GM18867 (cell line): ENCODE data around the gene ECHDC1.

Experiments
- ATAC-seq: cut with Tn5 transposase; IDR thresholded peaks from one replicate; pipeline ENCODE4 v1.9.1; 2021; ENCODE audit warnings: mild to moderate bottlenecking, moderate library complexity; ENCODE audit not compliant: unreplicated experiment

ECHDC1 gene

DNA sequence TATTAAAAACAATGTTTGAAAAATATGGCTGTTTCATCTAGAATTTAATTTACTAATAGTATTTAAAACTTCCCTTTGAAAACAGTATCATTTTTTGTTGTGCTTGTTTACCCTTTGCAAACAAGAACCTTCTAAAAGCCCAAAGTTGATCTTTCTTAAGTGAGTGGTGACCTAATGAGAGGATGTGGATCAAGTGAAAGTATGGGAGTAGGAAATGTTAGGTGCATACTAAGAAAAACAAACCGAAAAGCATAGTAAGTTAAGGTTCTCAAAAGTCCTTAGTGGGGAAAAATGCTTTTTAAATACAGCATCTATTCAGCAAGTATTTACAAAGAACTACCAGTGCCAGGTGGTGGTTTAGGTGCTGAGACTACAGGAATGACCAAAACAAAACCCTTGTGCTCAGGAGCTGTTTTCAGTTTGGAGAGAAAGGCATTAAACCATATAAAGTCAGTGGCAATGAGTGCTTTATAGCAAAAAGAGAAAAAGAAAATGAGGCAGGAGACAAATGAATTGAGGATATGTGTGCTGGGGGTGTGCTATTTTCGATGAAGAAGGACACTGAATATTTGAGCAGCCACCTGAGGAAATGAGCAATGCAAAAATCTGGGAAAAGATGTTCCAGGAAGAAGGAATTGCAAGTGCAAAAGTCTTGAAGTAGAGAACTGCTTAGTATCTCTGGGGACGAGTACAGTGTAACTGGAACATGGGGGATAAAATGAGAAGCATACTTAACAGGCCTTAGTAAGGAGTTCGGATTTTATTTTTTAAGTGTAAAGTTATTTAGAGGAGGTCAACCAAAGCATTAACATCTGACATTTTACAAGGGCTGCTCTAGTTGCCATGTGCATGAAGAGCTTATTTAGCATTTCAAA, 52.8 kb downstream of the ECHDC1 start:
- ATAC-seq, result peak; percentile 2

DNA sequence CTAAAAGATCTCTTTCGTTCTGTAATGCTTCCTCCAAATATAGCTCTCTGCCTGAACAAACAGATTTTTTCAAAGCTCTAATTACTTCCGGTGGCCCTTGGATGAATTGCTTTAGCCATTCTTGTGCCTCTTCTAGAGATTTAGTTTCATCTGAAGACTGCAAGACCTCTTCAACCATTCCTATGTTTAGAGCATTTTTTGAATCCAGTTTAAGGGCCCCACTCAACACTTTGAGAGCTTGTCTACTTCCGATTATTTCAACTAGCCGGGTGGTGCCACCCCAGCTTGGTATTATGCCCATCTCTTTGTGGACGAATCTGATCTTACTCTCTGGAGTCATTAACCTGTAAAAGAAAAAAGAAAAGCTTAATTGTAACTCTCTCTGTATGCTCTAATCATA, 53.5 kb downstream of the ECHDC1 start:
- no peak for ATAC-seq

DNA sequence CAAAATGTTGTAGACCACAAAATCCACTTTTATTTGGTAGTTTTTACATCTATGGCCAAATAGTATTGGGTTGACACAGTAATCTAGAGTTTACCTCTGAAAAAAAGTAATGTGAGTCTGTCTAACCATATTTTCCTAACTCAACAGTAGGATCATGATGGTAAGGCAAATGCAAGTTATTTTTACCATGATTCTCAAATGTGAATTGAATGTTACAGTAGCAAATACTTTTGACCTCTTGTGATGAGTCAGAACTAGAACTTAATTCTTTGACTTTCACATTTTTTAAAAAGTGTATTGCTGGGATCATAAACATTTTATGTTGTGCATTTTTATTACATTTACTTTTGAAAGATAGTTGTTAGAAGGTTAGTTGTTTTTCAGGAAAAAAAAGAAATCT, 54.7 kb downstream of the ECHDC1 start:
- no peak for ATAC-seq

DNA sequence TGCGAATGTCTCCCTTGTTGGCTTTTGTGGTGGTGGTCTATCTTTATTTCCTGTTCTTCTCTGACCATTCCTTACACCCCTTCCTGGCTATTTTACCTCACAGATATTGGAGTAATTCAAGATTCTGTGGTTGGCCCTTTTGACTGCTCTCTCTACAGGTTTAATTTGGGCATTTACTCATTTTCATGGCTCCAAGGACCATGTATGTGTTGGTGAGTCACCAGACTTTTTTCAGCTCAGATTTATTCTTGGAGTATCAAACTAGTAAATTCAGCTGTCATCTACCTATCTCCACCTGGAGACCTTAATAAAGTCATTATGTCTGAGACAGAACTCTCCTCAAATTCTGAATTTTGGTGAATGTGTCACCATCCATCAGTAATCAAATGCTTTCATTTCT, 61.2 kb downstream of the ECHDC1 start:
- no peak for ATAC-seq

DNA sequence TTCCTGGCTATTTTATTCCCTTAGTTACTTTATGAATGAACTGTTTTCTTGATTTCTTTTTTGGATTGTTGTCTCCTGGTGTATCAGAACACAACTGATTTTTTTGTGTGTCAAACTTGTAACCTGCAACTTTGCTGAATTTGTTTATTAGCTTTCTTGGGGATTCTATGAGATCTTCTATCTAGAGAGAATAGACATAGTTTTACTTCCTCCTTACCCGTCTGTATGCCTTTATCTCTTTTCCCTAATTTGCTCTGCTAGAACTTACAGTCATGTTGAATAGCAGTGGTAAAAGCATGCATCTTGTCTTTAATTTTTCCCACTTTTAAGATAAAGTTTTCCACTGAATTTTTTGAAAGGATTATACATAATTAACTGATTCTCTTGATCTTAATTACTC, 63.6 kb downstream of the ECHDC1 start:
- peak; percentile 42 for ATAC-seq

DNA sequence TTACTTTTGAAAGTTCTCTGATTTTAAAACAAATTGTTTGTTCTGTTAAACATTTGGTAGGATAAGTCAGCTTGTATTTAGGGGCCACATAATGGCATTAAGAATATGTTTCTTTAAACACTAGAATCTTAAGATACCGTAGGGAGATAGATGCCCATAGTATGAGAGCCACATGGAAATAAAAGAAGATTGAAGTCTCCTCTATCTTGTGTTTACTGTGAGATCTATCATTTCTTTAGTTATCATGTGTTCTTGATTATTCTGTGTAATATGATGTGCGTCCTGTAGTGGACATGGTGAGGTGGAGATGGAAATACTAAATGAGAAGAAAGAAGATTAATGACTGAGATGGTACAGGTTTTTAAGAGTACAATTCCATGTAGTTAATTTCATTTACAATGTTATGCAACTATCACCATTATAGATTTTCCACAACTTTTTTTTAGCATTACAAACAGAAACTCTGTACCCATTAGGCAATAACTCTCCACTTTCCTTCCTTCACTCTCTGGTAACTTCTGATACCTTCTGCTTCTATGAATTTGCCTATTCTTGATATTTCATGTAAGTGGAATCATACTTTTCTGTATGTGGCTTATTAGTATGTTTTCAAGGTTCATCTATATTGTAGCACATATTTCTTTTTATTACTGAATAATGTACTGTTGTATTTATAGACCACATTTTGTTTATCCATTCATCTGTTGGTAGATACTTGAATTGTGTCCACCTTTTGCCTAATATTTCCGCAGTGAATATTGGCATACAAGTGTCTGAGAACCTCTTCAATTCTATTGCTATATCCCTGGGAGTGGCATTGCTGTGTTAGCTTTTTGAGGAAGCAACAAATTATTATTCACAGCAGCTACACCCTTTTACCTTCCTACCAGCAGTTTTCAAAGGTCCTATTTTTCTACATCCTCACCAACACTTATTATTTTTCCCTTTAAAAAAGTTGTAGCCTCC, 65.2 kb downstream of the ECHDC1 start:
- no peak for ATAC-seq

DNA sequence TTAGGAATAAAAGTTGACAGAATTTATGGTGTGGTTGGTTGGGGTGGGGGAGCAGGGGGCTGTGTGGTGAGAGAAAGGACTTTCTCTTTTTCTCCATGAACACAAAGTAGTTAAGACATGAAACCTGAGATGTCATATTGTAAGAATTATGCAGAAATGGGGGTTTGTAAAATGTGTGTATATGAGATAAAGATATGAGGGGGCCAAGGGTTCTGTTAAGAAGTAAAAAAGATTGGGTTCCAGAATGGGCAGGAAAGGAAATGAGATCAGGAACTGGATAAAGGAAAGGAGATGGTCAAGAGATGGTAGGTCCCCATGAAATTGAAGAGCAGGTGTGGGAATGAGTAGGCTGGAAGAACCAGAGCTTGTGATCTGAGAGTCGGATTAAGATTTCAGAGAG, 67.1 kb downstream of the ECHDC1 start:
- no peak for ATAC-seq

DNA sequence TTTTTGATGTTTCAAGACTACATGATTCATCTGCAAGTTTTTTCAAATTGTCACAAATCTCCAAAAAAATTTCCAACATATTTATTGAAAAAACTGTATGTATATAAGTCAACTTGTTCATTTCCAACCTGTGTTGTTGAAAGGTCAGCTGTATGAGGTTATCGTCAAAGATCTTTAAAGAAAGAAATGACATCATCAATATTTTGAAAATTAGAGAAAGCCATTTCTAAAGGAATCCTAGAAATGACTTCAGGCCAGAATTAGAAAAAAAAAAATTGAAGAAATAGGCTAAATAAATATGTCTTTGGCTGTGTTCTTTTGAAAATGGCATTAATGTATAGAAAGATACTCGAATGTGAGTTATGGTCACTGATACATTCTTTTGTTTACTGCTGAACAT, 69.9 kb downstream of the ECHDC1 start:
- ATAC-seq, result no peak

DNA sequence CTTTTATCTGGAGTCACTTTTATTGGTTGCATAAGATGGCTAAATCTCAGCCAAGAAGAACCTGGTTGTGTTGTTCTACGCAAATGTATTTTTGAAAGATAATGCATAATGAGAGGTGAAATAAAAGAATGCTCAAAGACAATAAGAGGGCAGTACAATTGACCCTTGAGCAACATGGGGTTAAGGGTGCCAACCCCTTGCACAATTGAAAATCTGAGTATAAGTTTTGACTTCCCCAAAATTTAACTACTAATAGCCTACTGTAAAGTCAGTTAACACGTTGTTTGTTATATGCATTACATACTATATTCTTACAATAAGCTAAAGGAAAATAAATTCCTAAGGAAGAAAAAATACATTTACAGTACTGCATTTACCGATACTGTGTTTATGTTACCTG, 70.8 kb downstream of the ECHDC1 start:
- no peak for ATAC-seq

DNA sequence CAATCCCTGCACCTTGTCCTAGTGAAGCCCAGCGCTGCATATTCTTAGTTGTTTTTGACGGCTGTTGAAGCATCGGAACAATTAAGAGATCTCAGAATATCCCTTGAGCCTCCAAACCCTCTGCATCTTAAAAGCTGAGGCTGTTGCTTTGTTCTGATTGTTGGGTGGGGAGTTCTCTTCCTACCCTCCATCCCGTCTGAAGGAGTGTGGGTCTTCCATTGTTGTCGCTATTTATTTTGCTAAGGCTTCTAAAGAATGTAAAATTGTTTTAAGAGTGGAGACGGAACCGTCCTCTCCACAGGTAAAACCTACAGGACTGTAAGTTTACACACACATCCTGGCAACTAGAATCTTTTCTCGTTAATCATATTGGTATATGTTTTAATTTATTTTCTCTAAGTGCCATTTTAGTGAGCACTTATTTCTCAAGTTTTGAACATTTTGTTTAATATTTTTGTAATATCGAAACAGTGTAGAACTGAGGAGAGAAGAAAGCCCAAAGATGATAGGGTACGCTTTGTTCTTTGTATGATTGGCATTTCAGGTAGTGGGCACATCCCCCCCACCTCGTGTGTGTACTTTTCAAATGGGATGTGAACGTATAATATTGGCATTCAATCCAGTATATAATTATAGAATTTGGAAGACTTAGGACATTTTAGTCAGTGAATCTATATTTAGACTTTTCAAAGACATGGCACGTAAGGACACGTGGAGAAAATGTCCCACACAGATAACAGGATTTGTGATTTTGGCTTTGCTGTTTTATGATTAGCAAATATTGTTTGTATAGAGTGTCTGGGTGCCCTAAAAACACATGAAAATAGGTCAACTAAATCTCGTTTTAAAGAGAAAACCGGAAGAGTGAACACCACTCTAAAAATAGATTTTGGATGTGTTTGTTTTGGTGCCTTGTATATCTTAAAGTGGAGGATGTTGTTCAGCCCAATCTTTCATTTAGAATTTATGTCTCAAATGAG, 75.5 kb downstream of the ECHDC1 start:
- ATAC-seq, result peak; percentile 4

DNA sequence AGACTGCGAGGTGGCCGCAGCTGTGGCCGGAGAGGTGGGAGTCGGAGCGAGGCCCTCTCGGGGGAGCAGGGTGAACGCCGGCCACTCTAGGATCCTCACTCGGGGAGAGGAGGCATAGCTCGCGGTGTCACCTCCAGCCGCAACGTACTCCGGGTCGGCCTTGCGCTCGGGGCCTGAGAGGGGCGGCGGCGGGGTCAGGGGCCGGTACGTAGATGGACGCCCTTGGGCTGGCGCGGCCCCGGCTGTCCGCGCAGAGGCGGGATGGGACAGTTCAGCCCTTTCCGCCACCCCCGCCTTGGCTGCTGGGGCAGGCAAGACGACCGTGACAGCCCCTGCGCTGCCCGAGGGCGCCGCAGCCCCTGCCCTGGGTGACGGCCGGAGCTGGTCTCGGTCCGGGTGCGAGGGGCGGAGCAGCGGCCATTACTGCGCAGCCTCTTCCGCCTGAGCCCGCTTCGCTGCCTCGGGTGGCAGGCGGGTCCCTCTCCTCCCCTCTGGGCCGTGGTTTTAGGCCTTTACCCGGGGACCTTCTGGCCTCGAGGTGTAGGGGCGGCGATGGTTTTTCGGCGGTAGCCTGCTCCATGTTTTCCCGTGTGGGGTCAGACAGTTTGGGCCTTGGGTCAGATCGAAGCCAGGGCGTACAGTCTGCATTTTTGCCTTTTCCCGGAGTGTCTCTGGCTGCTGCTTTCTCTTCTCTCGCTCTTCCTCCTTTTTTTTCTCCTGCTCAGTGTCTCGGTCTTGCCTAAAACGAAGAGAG, 76.3 kb downstream of the ECHDC1 start:
- ATAC-seq, result peak; percentile 77

DNA sequence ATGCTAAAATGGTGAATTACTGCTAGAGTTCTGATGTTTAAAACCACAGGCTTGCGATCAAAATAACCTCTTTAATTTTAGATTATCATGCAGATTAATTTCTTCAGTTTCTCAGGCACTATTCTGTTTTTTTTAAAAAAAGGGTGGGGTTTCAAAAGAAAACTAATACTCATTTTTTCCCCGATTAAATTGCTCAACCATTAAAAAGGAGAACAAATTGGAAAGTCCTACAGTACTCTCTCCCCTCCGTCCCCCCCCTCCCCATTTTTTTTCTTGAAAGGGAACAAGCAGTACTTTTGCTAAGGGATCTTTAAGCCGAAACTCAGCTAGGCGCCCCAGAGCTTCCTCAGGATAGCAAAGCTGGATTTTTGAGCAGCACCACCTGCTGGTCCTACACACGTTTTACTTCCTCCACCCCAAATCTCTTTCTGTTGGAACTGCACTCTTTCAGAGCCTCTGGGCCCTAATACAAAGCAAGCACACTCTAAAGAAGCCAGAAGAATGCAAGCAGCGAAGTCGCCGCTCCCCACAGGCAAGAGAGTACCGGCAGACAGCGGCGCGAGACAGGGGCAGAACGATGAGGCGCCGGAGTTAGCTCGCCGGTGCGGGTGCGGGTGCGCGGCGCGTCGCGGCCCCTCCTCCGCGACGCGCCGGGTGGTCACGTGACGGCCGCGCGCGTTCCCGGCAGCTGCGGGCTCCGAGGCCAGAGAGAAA, 77.1 kb downstream of the ECHDC1 start, which contains the start of gene RNF146:
Gene RNF146, plus strand, starts transcription at position 687 of the 714 bp plus-strand sequence. CDS start 13,475 bp downstream, outside the sequence.
- peak; percentile 85 for ATAC-seq

DNA sequence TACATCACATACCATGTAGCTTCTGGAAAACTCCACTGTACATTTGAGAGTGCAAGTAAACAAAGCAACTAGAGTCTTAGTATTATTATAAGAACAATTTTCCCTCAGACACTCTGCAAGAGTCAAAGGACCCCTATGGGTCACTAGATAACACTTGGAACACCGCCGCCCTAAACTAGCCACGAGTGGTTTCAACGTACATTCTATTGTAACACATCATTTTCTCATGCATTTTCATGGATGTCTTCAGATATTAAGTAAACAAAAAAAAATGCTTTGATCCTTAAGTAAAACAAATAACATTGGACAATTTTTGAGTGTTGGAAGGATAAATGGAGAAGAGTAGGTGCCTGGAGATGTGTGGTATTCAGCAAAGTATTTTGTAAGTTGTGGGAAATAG, 79.9 kb downstream of the ECHDC1 start:
- ATAC-seq, result no peak

DNA sequence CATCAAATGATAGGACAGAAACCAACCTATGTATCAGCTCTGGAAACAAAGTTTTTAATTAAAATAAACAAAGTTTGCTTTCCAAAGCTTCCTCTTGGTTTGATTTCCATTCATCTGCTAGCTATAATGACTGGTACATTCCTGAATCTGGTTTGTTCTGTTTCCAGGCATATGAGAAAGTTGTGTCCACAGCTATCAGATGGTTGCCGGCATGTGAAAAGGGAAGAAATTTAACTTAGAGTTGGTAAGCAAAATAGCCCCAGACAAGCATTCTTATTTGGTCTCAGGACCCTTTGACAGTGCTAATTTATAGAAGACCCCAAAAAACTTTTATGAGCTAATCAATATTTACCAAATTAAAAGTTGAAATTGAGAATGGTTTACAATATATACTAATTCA, 80.5 kb downstream of the ECHDC1 start:
- no peak for ATAC-seq

DNA sequence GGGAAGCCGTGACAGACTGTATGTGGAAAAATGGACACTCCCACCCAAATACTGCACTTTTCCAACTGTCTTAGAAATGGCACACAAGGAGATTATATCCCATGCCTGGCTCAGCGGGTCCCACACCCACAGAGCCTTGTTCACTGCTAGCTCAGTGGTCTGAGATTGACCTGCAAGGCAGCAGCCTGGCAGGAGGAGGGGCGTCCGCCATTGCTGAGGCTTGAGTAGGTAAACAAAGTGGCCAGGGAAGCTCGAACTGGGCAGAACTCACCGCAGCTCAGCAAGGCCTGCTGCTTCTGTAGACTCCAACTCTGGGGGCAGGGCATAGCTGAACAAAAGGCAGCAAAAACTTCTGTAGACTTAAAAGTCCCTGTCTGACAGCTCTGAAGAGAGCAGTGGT, 88.1 kb downstream of the ECHDC1 start:
- no peak for ATAC-seq

DNA sequence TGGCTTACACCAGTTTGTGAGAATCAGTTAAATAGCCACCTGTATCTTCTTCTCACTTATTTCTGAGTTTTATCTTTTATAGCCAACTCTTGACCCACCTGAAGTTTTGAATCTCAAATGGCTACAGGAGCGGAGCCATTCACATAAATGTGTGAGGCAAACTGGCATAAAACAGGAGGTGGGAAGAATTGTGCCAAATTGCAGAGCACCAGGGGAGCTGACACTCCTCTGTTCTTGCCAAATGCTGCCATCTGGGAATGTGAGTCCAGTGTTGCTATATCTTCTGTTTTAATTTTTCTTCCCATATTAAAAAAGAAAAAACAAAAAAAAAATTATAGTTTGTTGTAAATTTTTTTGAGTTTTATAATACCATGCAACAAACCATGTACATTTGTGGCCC, 93.8 kb downstream of the ECHDC1 start:
- no peak for ATAC-seq

DNA sequence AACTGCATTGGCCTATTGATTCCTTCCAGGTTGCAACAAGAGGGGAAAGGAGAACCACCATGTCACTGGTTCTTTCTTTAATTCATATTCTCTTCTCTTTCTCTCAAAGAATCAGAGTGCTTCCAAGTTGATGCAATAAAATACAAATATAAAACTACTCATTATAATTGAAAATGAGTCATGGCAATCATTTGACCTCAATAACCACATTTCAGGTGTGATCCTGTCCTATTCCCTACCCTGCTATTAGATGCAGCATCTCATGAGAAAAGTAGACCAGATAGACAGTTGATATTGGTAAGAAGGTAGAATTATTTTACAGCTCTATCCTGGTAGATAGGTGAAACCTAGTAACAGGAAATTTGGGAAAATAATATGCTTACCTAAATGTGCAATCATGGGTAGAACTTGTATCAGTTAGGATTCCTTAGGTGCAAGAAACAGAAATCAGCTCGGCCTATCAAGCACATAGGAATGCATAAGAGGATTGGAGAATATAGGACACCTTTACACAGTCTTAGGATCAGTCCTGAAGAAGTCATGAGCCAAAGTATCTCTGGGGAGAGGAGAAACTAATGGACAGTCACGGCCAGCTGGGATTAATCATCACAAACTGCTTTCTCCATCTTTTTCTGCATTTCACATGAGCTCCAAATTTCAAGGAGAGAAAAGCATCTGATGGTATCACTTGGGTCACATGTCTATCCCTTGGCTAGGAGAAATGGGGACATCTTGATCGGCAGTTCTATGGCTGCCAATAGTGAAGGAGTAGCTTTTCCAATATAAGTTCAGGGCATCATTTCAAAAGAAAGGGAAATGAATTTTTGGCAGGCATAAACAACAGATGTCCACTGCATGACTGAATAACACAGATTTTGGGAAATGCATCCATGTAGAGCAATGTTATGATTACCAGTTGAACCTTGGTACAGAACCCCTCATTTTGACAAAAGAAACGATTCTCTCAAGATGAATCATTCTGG, 96.0 kb downstream of the ECHDC1 start:
- ATAC-seq, result no peak

DNA sequence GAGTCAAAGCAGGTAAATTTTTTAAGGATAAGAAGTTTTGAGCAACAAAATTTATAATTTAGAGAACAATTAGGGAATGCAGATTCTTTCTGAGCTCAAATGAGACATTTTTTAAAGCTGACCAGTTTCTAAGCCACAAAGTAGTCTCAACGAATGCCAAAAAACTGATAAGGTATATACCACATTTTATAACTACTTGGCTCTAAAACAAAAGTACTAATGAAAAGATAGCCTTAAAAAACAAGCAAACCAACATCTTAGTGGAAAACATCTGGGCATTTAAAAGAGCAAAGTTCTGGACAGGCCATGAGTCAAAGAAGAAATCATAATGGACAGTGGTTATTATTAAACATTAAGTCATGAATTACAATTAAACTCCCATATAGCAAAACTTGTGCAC, 99.9 kb downstream of the ECHDC1 start:
- no peak for ATAC-seq
